Retina (tissue), 1 donor: Measurements from ENCODE around the gene NAPB.

ENCODE experiments used
- DNase-seq: peaks from one replicate; pipeline ENCODE4 v3.0.0-alpha.2; 2016

The NAPB gene

DNA sequence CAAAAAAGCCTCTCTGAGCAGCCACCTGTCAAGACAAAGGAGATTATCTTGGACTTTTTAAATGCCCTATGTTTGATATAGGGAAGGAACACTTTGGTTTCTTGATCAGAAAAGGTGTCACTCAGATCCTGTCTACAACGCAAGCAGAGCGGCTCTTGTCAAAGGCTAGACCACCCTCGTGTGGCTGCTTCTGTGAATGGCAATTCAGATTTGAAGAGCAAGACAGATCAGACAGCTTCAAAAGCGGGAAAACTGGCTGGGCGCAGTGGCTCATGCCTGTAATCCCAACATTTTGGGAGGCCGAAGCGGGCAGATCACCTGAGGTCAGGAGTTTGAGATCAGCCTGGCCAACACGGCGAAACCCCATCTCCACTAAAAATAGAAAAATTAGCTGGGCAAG lies 80.8 kb downstream of the NAPB start:
- DNase-seq = peak; percentile 72

DNA sequence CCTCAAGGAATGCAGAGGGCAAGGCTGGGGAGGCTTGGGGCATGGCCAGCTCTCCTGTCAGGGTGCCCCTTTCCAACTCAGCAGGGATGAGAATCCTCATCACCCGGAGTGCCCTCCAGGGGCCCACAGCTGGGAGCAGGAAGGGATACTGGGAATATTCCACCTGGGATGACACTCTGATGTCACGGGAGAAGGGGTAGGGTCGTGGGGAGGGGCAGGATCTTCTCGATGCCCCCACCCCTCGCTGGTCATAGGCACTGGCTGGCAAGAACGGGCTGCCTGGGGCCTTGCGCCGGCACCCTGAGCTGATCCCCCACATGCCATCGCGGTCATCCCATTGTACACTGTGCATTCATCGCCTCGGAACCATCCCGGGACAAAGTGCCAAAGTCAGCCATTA lies 81.3 kb downstream of the NAPB start:
- DNase-seq = no peak

DNA sequence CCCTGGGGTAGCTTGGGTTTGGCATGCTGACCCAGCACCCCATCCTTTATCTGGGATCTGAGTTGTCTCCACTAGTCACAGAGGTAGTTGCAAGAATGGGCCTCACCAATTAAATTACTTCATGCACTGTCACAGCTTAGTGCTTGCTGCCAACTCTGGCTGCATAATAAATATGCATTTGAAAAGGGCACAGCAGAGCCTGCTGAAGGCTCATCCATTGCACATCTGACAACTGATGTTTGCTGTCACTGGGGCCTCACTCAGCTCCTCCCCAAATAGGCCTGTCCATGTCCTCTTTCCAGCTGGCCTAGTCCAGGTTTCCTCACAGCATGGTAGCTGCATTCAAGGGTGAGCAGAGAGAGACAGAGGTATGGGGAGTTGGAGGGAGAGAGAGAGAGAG lies 84.0 kb downstream of the NAPB start:
- DNase-seq = no peak

DNA sequence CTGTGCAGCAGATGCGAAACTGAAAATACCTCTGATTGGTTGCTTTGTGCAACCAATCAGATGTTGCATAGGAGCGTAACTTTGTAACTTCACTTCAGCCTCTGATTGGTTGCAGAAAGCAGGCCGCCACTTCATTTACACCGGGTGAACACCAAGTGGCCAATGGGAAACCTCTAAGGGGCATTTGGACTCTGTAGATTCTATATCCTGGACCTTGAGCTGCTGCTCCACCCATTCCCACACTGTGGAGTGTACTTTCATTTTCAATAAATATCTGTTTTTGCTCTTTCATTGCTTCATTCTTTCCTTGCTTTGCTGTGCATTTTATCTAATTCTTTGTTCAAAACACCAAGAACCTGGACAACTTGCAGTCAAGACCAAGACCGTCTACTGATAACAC lies 84.8 kb downstream of the NAPB start:
- no peak for DNase-seq

DNA sequence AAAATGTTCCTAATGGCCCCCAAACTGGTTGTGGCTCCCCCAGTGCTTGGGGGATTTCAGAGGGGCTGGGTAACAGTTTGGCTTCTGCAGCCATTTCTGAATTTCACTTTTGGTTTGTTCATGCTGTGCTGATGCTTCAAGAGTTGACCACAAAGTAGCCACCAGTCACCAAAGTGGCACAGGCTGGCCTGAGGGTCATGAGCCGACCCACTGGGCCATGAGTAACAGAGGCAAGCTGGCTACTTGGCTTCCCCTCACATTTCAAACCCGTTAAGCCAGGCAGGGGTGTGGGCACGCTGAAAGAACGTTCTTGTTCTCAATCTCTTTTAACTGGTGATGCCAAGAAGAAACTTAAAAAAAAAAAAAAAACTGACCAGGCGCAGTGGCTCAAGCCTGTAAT lies 85.8 kb downstream of the NAPB start:
- no peak for DNase-seq

DNA sequence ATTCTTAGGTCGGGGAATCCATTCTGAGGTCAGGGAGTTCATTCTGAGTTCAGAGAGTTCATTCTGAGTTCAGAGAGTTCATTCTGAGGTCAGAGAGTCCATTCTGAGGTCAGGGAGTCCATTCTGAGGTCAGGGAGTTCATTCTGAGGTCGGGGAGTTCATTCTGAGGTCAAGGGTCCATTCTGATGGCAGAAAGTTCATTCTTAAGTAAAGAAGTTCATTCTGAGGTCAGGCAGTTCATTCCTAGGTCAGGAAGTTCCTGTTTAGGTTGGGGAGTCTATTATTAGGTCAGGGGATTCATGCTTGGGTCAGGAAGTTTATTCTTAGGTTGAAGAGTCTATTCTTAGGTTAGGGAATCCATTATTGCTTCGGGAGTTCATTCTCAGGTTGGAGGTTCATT lies 87.2 kb downstream of the NAPB start:
- DNase-seq = no peak

DNA sequence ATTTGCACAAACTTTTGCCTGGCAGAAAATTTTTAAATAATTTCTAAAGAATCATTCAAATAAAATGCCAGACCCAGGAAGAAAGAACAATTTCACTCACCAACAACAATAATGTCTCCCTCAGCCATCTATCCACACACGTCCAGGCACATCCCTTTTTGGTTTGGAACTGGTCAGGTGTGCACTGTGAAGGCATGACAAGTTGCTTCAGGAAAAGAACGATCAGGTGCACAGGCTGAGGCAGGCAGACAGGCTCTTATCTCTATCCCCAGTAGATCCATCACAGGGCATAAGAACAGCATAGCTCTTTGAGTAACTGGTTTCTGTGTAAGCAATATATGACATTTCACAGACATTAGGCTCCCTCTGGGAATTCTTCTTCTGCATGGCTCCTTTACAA lies 88.8 kb downstream of the NAPB start:
- DNase-seq = no peak

DNA sequence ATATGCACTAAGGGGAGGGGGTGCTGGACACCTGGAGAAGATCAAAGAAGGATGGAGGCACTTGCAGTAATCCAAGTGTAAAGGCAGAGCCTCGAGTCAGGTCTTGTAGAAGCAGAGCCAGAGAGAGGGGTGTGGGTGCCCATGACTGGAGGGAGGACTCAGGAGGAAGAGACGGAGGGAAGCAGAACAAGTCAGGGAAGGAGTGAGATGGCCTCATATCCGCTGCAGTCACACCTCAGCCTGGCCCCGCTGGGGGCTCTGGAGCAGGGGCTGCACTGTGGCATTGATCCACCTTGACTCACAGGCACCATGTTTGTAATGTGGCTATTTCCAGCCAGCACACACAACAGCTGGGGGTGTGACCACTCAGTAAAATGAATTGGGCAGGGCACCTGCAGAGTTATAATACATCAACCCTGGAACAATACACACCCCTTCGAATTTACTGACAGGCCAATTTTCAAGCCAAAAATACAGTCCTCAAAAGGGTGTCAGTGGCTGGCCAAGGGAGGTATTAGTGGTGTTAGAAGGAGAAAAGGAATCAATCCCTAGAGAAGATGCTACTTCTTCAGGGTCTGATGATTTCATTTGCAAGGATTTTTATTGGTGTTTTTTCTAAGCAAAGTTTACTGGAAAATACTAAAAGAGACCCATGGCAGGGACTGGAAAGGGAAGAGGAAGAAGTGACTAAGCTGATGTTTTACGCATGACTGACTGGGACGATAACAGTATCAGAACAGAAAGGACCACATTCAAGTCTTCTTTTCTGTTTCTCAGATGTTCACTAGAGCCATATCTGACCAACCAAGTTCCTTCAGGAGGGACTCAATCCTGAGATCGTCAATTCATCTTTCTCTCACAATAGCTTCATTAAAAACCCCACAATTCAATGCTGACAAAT lies 89.6 kb downstream of the NAPB start:
- DNase-seq = no peak

DNA sequence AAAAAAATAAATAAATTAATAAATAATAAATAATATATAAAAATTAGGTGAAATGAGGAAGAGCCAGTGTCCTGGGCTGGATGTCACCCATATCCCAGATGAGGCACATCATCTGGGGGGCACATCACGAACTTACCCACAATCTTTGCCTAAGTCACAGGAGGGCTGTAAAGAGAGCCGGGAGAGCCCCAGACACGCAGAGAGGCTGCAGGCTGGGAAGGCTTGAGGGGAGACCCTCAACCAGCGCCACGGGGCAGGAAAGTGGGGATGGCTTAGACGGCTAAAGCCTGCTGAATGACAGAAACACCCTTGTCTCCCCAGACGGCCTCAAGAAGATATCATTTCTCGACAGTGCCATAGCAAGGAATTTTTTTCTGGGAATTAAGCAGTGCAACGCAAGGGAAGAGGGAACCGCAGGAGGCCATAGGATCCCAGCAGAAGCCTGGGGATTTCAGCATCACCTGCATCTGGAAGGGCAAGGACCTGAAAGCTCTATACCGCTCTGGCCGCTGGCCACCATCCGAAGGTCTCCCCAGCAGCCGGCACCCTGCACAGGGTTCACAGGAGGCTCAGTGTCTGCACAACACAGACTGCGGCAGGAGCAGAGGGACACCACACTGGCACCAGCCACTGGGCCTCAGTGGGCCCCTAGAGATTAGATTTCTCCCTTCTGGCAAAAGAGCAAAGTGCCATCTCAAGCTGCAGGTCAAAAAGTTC lies 93.5 kb downstream of the NAPB start:
- DNase-seq = no peak

DNA sequence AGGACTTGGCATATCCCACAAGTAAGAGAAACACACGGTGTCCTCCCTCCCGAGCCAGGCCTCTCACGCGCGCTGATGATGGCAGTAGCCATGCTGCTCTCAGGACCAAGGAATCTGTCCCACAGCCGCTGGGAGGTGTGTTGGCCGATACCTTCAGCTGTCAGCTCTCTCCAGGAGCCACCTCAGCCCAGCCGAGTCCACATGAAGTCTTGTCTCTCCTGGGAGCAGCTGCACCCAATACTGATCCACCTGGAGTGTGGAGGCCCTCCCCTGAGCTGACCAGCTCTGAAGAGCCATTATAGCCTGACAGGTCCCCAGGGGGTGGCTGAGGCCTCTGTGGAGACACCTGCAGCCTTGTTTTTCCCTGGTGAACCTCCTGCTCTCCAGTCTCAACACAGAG lies 94.5 kb downstream of the NAPB start:
- no peak for DNase-seq

DNA sequence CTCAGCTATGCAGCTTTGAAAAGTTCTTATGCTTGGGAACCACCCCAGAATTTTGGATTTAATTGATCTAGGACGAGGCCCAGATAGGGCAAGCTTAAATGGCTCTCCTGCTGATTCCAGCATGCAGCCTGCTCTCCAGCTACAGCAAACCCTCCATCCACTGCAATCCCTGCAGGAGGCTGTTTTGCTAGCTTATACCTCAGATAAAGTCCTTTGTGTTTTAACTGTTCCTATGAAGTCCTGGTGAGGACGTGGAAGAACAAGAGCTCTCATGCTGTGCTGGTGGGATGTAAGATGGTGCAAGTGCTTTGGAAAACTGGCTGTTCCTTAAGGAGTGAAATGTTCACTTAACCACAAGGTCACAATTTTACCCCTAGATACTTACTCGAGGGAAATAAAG lies 96.2 kb downstream of the NAPB start:
- no peak for DNase-seq
